Stomach smooth muscle (tissue), 2 donors: Measurements from ENCODE around the gene IL36G.

Source experiments
- H3K27ac ChIP-seq: one replicate; pipeline ENCODE4 v1.7.0; 2013; ENCODE audit warnings: mild to moderate bottlenecking, low read length, inconsistent platforms
- H3K27me3 ChIP-seq, 2 donors: one replicate each; pipeline ENCODE4 v1.7.0; 2013; ENCODE audit warnings: low read length in 2 of 2; ENCODE audit not compliant: insufficient read depth in 2 of 2, control insufficient read depth in 1 of 2
- H3K36me3 ChIP-seq, 2 donors: one replicate each; pipeline ENCODE4 v1.7.0; 2013; ENCODE audit warnings: low read length in 2 of 2; ENCODE audit not compliant: control insufficient read depth in 2 of 2, insufficient read depth in 2 of 2
- H3K4me1 ChIP-seq: one replicate; pipeline ENCODE4 v1.7.0; 2013; ENCODE audit warnings: low read length; ENCODE audit not compliant: control insufficient read depth, insufficient read depth
- H3K4me3 ChIP-seq, 2 donors: one replicate each; pipeline ENCODE4 v1.7.0; 2013; ENCODE audit warnings: low read length in 2 of 2
- H3K9ac ChIP-seq, 2 donors: one replicate each; pipeline ENCODE4 v1.7.0; 2013; ENCODE audit warnings: low read length in 2 of 2, mild to moderate bottlenecking in 1 of 2
- H3K9me3 ChIP-seq, 2 donors: one replicate each; pipeline ENCODE4 v1.7.0; 2013; ENCODE audit warnings: low read length in 2 of 2; ENCODE audit not compliant: control insufficient read depth in 2 of 2
- donor health status: healthy.
- donor health status: Pancreatic carcinoma.

Gene IL36G

DNA sequence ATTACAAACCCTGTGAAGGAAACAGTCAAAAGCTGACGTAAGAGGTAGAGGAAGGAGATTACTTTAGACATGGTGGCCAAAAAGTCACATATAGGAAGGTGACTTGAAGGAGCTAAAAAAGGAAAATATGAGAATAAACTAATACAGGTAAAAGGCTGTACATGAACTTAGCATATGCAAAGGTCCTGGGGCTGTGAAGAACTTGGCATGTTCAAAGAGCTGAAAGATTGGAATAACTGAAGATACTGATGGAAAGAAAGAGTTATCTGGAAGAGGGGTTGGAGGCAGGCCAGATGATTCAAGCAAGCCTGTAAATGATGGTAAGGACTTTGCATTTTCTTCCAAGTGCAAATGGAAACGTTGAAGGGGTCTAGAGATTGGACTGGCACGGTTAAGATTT, 40.7 kb downstream of the IL36G start:
- Histone ChIP-seq H3K4me3 (no peak overlapping the region), H3K27ac (no peak overlapping the region), H3K36me3 (no peaks in the 10 kb centered on the region), H3K9ac (no peak overlapping the region), H3K9me3 (peaks cover 0 to 4% of the 10 kb centered on the region in 2 donors), H3K27me3 (peaks cover 0 to 3% of the 10 kb centered on the region in 2 donors), H3K4me1 (no peaks in the 10 kb centered on the region)

DNA sequence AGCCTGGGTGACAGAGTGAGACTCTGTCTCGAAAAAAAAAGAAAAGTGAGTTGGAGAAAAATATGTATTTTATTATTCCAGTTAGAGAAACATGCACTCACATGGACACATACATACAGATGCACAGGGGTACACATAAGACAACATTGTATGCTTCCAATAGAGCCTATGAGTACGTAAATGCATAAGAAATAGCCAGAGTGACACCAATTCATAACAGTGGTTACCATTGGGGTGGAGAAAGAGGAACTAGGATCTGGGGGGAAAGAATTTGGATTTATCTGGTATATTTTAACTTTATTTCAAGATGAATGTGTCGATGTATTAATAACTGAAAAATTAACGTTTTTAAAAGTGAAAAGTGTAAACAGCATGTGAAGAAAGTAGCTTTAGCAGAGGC, 43.5 kb downstream of the IL36G start:
- Histone ChIP-seq H3K4me1 (no peaks in the 10 kb centered on the region), H3K36me3 (no peaks in the 10 kb centered on the region), H3K9ac (no peak overlapping the region), H3K4me3 (no peak overlapping the region), H3K9me3 (peaks cover 0 to 8% of the 10 kb centered on the region in 2 donors), H3K27ac (no peak overlapping the region), H3K27me3 (peaks cover 0 to 7% of the 10 kb centered on the region in 2 donors)

DNA sequence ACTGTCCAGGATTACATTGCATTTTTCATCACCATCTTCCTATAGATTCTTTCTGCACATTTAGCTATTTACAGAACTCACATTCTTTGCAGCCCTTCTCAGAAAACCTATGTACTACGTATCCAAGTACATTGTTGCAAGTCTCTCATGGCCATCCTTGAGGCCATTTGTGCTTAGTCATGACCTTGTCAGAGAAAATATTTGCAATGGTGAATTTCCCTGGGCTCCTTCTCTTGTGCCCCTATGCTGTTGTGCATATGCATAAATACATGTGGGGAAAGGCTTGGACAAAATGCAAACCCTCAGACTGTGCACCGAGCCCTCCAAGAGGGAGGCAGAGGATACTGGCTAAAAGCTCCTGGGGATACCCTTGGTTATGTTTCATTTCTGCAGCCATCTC, 47.0 kb downstream of the IL36G start:
- no peaks in the 10 kb centered on the region for H3K4me1 ChIP-seq
- peaks cover 0 to 4% of the 10 kb centered on the region in 2 donors for H3K27me3 ChIP-seq
- peaks cover 0 to 4% of the 10 kb centered on the region in 2 donors for H3K9me3 ChIP-seq
- H3K27ac ChIP-seq, result no peak overlapping the region
- no peaks in the 10 kb centered on the region for H3K36me3 ChIP-seq
- H3K4me3 ChIP-seq, result no peak overlapping the region
- H3K9ac ChIP-seq, result no peak overlapping the region

- Histone ChIP-seq H3K4me3 (no peak overlapping the region), H3K36me3 (no peaks in the 10 kb centered on the region), H3K4me1 (no peaks in the 10 kb centered on the region), H3K27me3 (peaks cover 0 to 5% of the 10 kb centered on the region in 2 donors), H3K9me3 (peaks cover 0 to 4% of the 10 kb centered on the region in 2 donors), H3K9ac (no peak overlapping the region), H3K27ac (no peak overlapping the region)
These were observed 47.9 kb downstream of the IL36G start for GRCh38 chr2:113025737-113026136.

DNA sequence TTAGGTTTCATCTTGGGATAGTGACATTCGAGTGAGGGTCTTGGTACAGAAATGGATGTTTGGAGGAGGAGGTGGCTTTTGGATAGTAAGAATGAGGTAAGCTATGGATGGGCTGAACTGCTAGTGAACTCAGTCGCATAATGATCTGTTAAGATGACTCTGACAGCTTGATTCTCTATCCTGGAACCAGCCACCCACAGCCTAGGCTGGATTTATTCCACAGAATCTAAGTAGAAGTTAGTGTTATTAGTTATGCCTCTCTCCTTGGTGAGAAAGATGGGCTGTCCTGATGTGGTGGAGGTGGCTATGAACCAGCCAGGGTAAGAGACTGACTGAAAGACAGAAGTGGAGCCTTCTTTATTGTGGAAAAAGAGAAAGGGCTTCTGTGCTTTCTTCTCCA, 49.9 kb downstream of the IL36G start:
- Histone ChIP-seq H3K4me1 (no peaks in the 10 kb centered on the region), H3K9ac (no peak overlapping the region), H3K36me3 (no peaks in the 10 kb centered on the region), H3K4me3 (no peak overlapping the region), H3K9me3 (peaks cover 0 to 4% of the 10 kb centered on the region in 2 donors), H3K27me3 (peaks cover 0 to 7% of the 10 kb centered on the region in 2 donors), H3K27ac (no peak overlapping the region)

- Histone ChIP-seq H3K4me3 (no peak overlapping the region), H3K36me3 (no peaks in the 10 kb centered on the region), H3K27ac (no peak overlapping the region), H3K4me1 (no peaks in the 10 kb centered on the region), H3K27me3 (peaks cover 0 to 7% of the 10 kb centered on the region in 2 donors), H3K9ac (no peak overlapping the region), H3K9me3 (peaks cover 0 to 4% of the 10 kb centered on the region in 2 donors)
These were observed 50.3 kb downstream of the IL36G start for GRCh38 chr2:113028112-113028511.

DNA sequence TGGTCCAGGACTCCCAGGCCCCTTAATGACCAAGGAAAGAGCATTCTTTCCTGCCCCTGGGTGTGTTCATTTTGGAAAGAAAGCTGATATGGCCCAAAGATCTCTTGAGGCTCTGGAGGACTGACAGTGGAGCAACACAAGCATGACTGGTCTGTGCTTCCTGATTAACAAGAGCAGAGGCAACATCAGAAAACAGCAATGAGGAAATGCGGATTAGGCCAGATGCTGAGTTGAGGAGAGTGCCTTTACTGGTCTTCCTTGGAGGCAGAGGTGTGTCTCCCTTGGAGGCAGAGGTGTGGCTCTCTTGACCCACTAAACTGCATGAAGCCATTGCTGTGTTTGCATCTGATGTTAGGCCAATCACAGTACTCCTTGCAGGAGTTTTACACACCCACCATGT, 54.9 kb downstream of the IL36G start:
- no peak overlapping the region for H3K9ac ChIP-seq
- no peaks in the 10 kb centered on the region for H3K9me3 ChIP-seq
- H3K36me3 ChIP-seq, result no peaks in the 10 kb centered on the region
- H3K27me3 ChIP-seq, result peaks cover 0 to 4% of the 10 kb centered on the region in 2 donors
- H3K4me1 ChIP-seq, result no peaks in the 10 kb centered on the region
- H3K27ac ChIP-seq, result no peak overlapping the region
- no peak overlapping the region for H3K4me3 ChIP-seq

- Histone ChIP-seq H3K36me3 (no peaks in the 10 kb centered on the region), H3K27me3 (peaks cover 0 to 4% of the 10 kb centered on the region in 2 donors), H3K9ac (no peak overlapping the region), H3K9me3 (no peaks in the 10 kb centered on the region), H3K4me3 (no peak overlapping the region), H3K27ac (no peak overlapping the region), H3K4me1 (no peaks in the 10 kb centered on the region)
These were observed 56.2 kb downstream of the IL36G start for GRCh38 chr2:113034016-113034415.
